H1 (cell line): ENCODE measurements around the gene DOCK10. TPM values are rescaled to one million over a fixed set of nuclear protein-coding genes. Genes with fewer than 3 reads are reported as not detected.

Experiments
- CTCF ChIA-PET: fragments of 300-600 bp; sonication (Branson Sonifier 250); formaldehyde crosslinking; loops from one replicate; lab custom pipeline; 2021; ENCODE audit not compliant: partially characterized antibody; lab: Charles Lee
- POLR2A ChIA-PET: fragments of 300-600 bp; sonication (Branson Sonifier 250); formaldehyde crosslinking; loops from one replicate; lab custom pipeline; 2021; ENCODE audit warnings: inconsistent platforms; ENCODE audit not compliant: partially characterized antibody; lab: Charles Lee
- DNase-seq, 2 experiments: peaks; one replicate each; pipeline versions ENCODE4 v3.0.0 to v3.0.0-alpha.2; 2010 to 2022; ENCODE audit warnings: low spot score in 2 of 2, low read depth in 1 of 2, mixed read lengths in 1 of 2
- FAIRE-seq: peaks from 2 replicates; lab custom pipeline; 2011; peaks lifted over from hg19 to GRCh38; lab: Jason Lieb, UNC
- H2AFZ ChIP-seq: 2 replicates; pipeline ENCODE4 v1.8.1; 2012; ENCODE audit warnings: low read length, inconsistent platforms
- H2AK5ac ChIP-seq: 2 replicates; pipeline ENCODE4 v1.6.1; 2013; ENCODE audit warnings: low read depth, low read length
- H2BK120ac ChIP-seq: replicated peaks from 2 replicates; pipeline ENCODE3; 2013; ENCODE audit warnings: low read depth, low read length, inconsistent platforms
- H2BK12ac ChIP-seq: 2 replicates; pipeline ENCODE4 v1.6.1; 2013; ENCODE audit warnings: low read depth, low read length
- H2BK15ac ChIP-seq: 2 replicates; pipeline ENCODE4 v1.6.1; 2013; ENCODE audit warnings: low read length
- H2BK20ac ChIP-seq: 2 replicates; pipeline ENCODE4 v1.6.1; 2013; ENCODE audit warnings: low read length
- H2BK5ac ChIP-seq: 2 replicates; pipeline ENCODE4 v1.6.1; 2013; ENCODE audit warnings: low read depth, low read length
- H3K14ac ChIP-seq: 2 replicates; pipeline ENCODE4 v1.6.1; 2013; ENCODE audit warnings: inconsistent platforms; ENCODE audit not compliant: insufficient read length
- H3K18ac ChIP-seq: 2 replicates; pipeline ENCODE4 v1.6.1; 2013; ENCODE audit warnings: low read length; ENCODE audit errors: extremely low read depth
- H3K23ac ChIP-seq: 2 replicates; pipeline ENCODE4 v1.6.1; 2013; ENCODE audit warnings: inconsistent platforms; ENCODE audit not compliant: insufficient read length
- H3K23me2 ChIP-seq: 2 replicates; pipeline ENCODE4 v1.6.1; 2013; ENCODE audit warnings: low read depth, low read length
- H3K27ac ChIP-seq: 2 replicates; pipeline ENCODE4 v1.6.1; 2011; ENCODE audit warnings: low read depth, low read length, inconsistent platforms
- H3K27me3 ChIP-seq, 4 experiments: replicated peaks in 1 of 4; 1 replicate in 1 of 4; 2 replicates in 3 of 4; pipeline versions ENCODE4 v1.6.1 to v1.8.1; 2011 to 2013; ENCODE audit warnings: low read length in 3 of 4, mild to moderate bottlenecking in 3 of 4, inconsistent platforms in 2 of 4, mixed read lengths in 2 of 4, moderate library complexity in 1 of 4; ENCODE audit not compliant: control insufficient read depth in 3 of 4, insufficient read depth in 3 of 4; ENCODE audit errors: extremely low read depth in 1 of 4
- H3K36me3 ChIP-seq, 4 experiments: 2 replicates each; pipeline versions ENCODE4 v1.6.1 to v1.8.1; 2011 to 2013; ENCODE audit warnings: mild to moderate bottlenecking in 4 of 4, low read length in 3 of 4, moderate library complexity in 2 of 4, control low read depth in 1 of 4, inconsistent platforms in 1 of 4; ENCODE audit not compliant: insufficient read depth in 4 of 4, control insufficient read depth in 2 of 4
- H3K4ac ChIP-seq: replicated peaks from 2 replicates; pipeline ENCODE3; 2013; ENCODE audit warnings: low read length, low read depth, mixed read lengths, inconsistent platforms; ENCODE audit not compliant: insufficient read length
- H3K4me1 ChIP-seq, 4 experiments: replicated peaks in 1 of 4; 1 replicate in 1 of 4; 2 replicates in 3 of 4; pipeline versions ENCODE4 v1.6.1 to v1.8.1; 2011 to 2013; ENCODE audit warnings: low read length in 3 of 4, inconsistent platforms in 2 of 4, mixed read lengths in 1 of 4; ENCODE audit not compliant: insufficient read depth in 4 of 4, control insufficient read depth in 3 of 4
- H3K4me2 ChIP-seq, 2 experiments: 2 replicates each; pipeline versions ENCODE4 v1.6.1 to v1.8.1; 2011 to 2013; ENCODE audit warnings: low read depth in 2 of 2, low read length in 2 of 2, control low read depth in 1 of 2, inconsistent platforms in 1 of 2, mild to moderate bottlenecking in 1 of 2; ENCODE audit not compliant: insufficient read depth in 1 of 2
- H3K4me3 ChIP-seq, 4 experiments: fragments of 200-600, 300-600 bp in 1 of 4; sonication (generic), shearing (Covaris generic), sonication (Bioruptor Twin) in 1 of 4; 2 replicates each; pipeline versions ENCODE4 v1.5.1 to v1.8.1; 2011 to 2016; ENCODE audit warnings: low read length in 4 of 4, low read depth in 3 of 4, control low read depth in 2 of 4, inconsistent platforms in 2 of 4, mild to moderate bottlenecking in 2 of 4, mixed read lengths in 1 of 4, moderate library complexity in 1 of 4; ENCODE audit not compliant: insufficient read depth in 2 of 4; ENCODE audit errors: extremely low read depth in 1 of 4
- H3K56ac ChIP-seq: replicated peaks from 2 replicates; pipeline ENCODE3; 2013; ENCODE audit warnings: low read depth, mild to moderate bottlenecking, mixed read lengths, low read length, inconsistent platforms; ENCODE audit not compliant: insufficient read length
- H3K79me1 ChIP-seq: 2 replicates; pipeline ENCODE4 v1.6.1; 2013; ENCODE audit warnings: low read depth, low read length, control low read depth
- H3K79me2 ChIP-seq, 2 experiments: 2 replicates each; pipeline versions ENCODE4 v1.6.1 to v1.8.1; 2012 to 2013; ENCODE audit warnings: low read length in 2 of 2, mild to moderate bottlenecking in 2 of 2, inconsistent platforms in 1 of 2; ENCODE audit not compliant: insufficient read depth in 2 of 2, control insufficient read depth in 1 of 2
- H3K9ac ChIP-seq, 4 experiments: replicated peaks in 1 of 4; 1 replicate in 1 of 4; 2 replicates in 3 of 4; pipeline versions ENCODE4 v1.6.1 to v1.8.1; 2011 to 2013; ENCODE audit warnings: low read depth in 3 of 4, low read length in 3 of 4, control low read depth in 2 of 4, mild to moderate bottlenecking in 2 of 4, moderate library complexity in 2 of 4, inconsistent platforms in 1 of 4; ENCODE audit errors: extremely low read depth in 1 of 4
- H3K9me3 ChIP-seq, 2 experiments: 2 replicates each; pipeline versions ENCODE4 v1.6.1 to v1.8.1; 2012 to 2013; ENCODE audit warnings: mild to moderate bottlenecking in 2 of 2, moderate library complexity in 2 of 2, control low read depth in 1 of 2, inconsistent platforms in 1 of 2, low read depth in 1 of 2, low read length in 1 of 2, mixed read lengths in 1 of 2; ENCODE audit not compliant: insufficient read depth in 2 of 2
- H4K20me1 ChIP-seq, 2 experiments: replicated peaks in 1 of 2; 2 replicates each; pipeline versions ENCODE3 to v1.8.1; 2011 to 2013; ENCODE audit warnings: inconsistent platforms in 2 of 2, low read length in 2 of 2, mild to moderate bottlenecking in 1 of 2; ENCODE audit not compliant: insufficient read depth in 2 of 2, control insufficient read depth in 1 of 2
- H4K5ac ChIP-seq: 2 replicates; pipeline ENCODE4 v1.6.1; 2013; ENCODE audit warnings: low read length, low read depth, mixed read lengths, inconsistent platforms; ENCODE audit not compliant: insufficient read length
- H4K8ac ChIP-seq: 2 replicates; pipeline ENCODE4 v1.8.0; 2013; ENCODE audit warnings: mild to moderate bottlenecking, moderate library complexity, low read length, inconsistent platforms; ENCODE audit not compliant: insufficient read depth; ENCODE audit errors: extremely low read depth
- H4K91ac ChIP-seq: replicated peaks from 2 replicates; pipeline ENCODE3; 2013; ENCODE audit warnings: low read length, mixed read lengths, inconsistent platforms; ENCODE audit not compliant: insufficient read length
- BACH1 ChIP-seq: IDR thresholded peaks from 2 replicates; pipeline ENCODE4 v1.6.1; 2012; ENCODE audit warnings: low read length, improper control_type of control experiment
- CBX5 ChIP-seq: fragments of 300-800, 300-1000 bp; sonication (generic); IDR thresholded peaks from 2 replicates; pipeline ENCODE4 v1.7.1; 2016; ENCODE audit warnings: antibody characterized with exemption, low read length, low read depth
- CEBPB ChIP-seq: IDR thresholded peaks from 2 replicates; pipeline ENCODE4 v1.6.1; 2012; ENCODE audit warnings: low read depth, low read length
- EGR1 ChIP-seq: IDR thresholded peaks from 2 replicates; pipeline ENCODE4 v1.6.1; 2011; ENCODE audit warnings: low read depth, low read length, borderline replicate concordance
- SAP30 ChIP-seq: fragments of 300-600 bp; sonication (generic); IDR thresholded peaks from 2 replicates; pipeline ENCODE4 v1.7.1; 2012; ENCODE audit warnings: low read length, moderate library complexity, mild to moderate bottlenecking, inconsistent platforms; ENCODE audit not compliant: insufficient read depth, insufficient replicate concordance
- SRF ChIP-seq: IDR thresholded peaks from 2 replicates; pipeline ENCODE4 v1.6.1; 2011; ENCODE audit warnings: mild to moderate bottlenecking, low read depth, low read length, moderate library complexity
- TAF7 ChIP-seq: optimal IDR thresholded peaks from 2 replicates; pipeline ENCODE3; 2011; ENCODE audit warnings: low read depth, mild to moderate bottlenecking, inconsistent platforms, low read length, moderate library complexity, borderline replicate concordance
- YY1 ChIP-seq: IDR thresholded peaks from 2 replicates; pipeline ENCODE4 v1.6.1; 2011; ENCODE audit warnings: low read depth, mild to moderate bottlenecking, low read length
- WGBS, 2 experiments: shearing (Covaris generic) in 1 of 2; methylation state at CpG; one replicate each; pipeline versions ENCODE4 v1.1.6 to v1.1.7; 2013 to 2015; ENCODE audit warnings: low lambda C conversion rate in 2 of 2, mixed read lengths in 2 of 2, inconsistent platforms in 1 of 2, low coverage in 1 of 2, missing lambda C conversion rate in 1 of 2; ENCODE audit not compliant: insufficient replicate concordance in 2 of 2, insufficient coverage in 1 of 2, insufficient read length in 1 of 2; ENCODE audit errors: extremely low coverage in 1 of 2, missing lambda C conversion rate in 1 of 2; 5-methylcytosine and 5-hydroxymethylcytosine counted together
- polyA plus RNA-seq, 7 experiments: library from polyadenylated mRNA; depleted of rRNA in 3 of 7; stranded (reverse) in 5 of 7; unstranded in 2 of 7; fragments of >200 nt in 5 of 7; fragments of 200-250 nt in 2 of 7; gene quantifications; 1 replicate in 5 of 7; 2 replicates in 1 of 7; 4 replicates in 1 of 7; pipeline versions ENCODE4 v1.2.1 to v1.2.3, GENCODE V29; 2011 to 2013; ENCODE audit warnings: missing spikeins in 2 of 7, mixed read lengths in 2 of 7
- total RNA-seq: library from RNA; stranded (reverse); fragmentation: NEBNext Ultra II Directional; extraction: Animal tissue kit (Norgen Biotek cat#: 25700); gene quantifications from 2 replicates; pipeline ENCODE4 v1.2.1, GENCODE V29; 2021
- TF ChIP-seq, protein P1 (sequence below): IDR thresholded peaks from 2 replicates; pipeline ENCODE4 v1.6.1; 2012; ENCODE audit warnings: inconsistent platforms

Gene DOCK10
- total and polyA plus RNA-seq, 2 of the 8 experiments (the other 6 are each of a cell fraction or from before 2014, with no cell fraction given), result 0.33 to 1.6 TPM

DNA sequence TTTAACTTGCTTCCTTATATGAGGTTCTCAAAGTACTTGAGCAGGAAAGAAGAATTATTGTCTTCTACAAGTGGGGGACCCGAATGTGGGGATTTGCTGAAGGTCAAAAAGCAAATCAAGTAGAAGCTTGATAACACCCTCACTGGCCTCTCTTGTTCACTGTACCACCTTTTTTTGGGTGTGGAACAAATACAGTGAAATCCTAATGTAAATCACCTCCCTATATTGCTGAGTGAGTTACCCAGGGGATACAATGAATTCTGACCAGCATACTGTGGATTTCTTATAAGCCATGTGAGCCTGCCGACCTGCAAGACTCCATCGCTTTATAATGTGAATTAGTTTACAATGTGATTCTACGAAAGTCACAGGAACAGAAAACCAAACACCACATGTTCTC, 66.5 kb downstream of the DOCK10 start:
- no peak overlapping the region for H3K9ac ChIP-seq
- DNase-seq, result no peak
- WGBS, 2 experiments, result 89% methylated on average over 4 of the region's 4 CpGs; no CpG with 5 or more reads in 1 of the 2 experiments
- no peak overlapping the region for H3K4ac ChIP-seq
- no peak overlapping the region for H3K4me2 ChIP-seq
- H3K36me3 ChIP-seq, result no peaks in the 10 kb centered on the region
- CTCF ChIA-PET, result interaction anchor here (1.1 kb wide), 1 partner anchor 10 kb away, joined by 3 read pairs; no protein-coding TSS in a partner anchor
- H2BK20ac ChIP-seq, result no peak overlapping the region
- H4K20me1 ChIP-seq, result no peaks in the 10 kb centered on the region
- no peak overlapping the region for H2BK120ac ChIP-seq
- peaks cover 0 to 2% (median 0%) of the 10 kb centered on the region in 4 experiments; a peak in 1 of 7 replicates for H3K4me1 ChIP-seq
- no peaks in the 10 kb centered on the region for H3K79me1 ChIP-seq
- no peaks in the 10 kb centered on the region for H3K27me3 ChIP-seq
- H3K56ac ChIP-seq, result no peak overlapping the region
- H2AK5ac ChIP-seq, result no peak overlapping the region
- POLR2A ChIA-PET, result no interaction called here
- no peak overlapping the region for H2BK15ac ChIP-seq
- no peak overlapping the region for H3K18ac ChIP-seq
- H2BK12ac ChIP-seq, result no peak overlapping the region
- H3K23me2 ChIP-seq, result peaks cover 3% of the 10 kb centered on the region; the same call in 1 of the 2 replicates
- H3K14ac ChIP-seq, result no peak overlapping the region
- H2AFZ ChIP-seq, result no peak overlapping the region
- no peak overlapping the region for H2BK5ac ChIP-seq
- H4K5ac ChIP-seq, result no peak overlapping the region
- no peak overlapping the region for H3K4me3 ChIP-seq
- H3K23ac ChIP-seq, result no peak overlapping the region
- H3K79me2 ChIP-seq, result no peaks in the 10 kb centered on the region
- H4K91ac ChIP-seq, result no peak overlapping the region
- H4K8ac ChIP-seq, result no peak overlapping the region
- FAIRE-seq, result no peak
- H3K27ac ChIP-seq, result no peak overlapping the region
- no peaks in the 10 kb centered on the region for H3K9me3 ChIP-seq
- TF ChIP-seq, protein P1, sequence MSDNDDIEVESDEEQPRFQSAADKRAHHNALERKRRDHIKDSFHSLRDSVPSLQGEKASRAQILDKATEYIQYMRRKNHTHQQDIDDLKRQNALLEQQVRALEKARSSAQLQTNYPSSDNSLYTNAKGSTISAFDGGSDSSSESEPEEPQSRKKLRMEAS, result no peak
- TF ChIP-seq SRF (no peak), CBX5 (no peak), YY1 (no peak), EGR1 (no peak), TAF7 (no peak), BACH1 (no peak), CEBPB (no peak), SAP30 (no peak)
